SK-N-MC (cell line): ENCODE results near the gene WASL.

Source experiments
- EZH2 ChIP-seq: fragments of 200-600 bp; sonication (generic); IDR thresholded peaks from one replicate; pipeline ENCODE4 v1.6.1; 2017; ENCODE audit warnings: antibody characterized with exemption
- POLR2AphosphoS5 ChIP-seq: IDR thresholded peaks from 2 replicates; pipeline ENCODE4 v1.6.1; 2012; ENCODE audit warnings: mild to moderate bottlenecking, low read depth, low read length, borderline replicate concordance

- no peak for TF ChIP-seq EZH2
- no peak for TF ChIP-seq POLR2AphosphoS5
These were observed 103.3 kb downstream of the WASL start for GRCh38 chr7:123645516-123645915.
